GM12892 (cell line): Measurements from ENCODE around the gene RFTN1.

Source experiments
- DNase-seq: peaks from one replicate; pipeline ENCODE4 v3.0.0; 2011; ENCODE audit not compliant: insufficient read length
- FAIRE-seq: peaks from 2 replicates; lab custom pipeline; 2011; peaks lifted over from hg19 to GRCh38; lab: Jason Lieb, UNC
- POLR2A ChIP-seq: IDR thresholded peaks from 2 replicates; pipeline ENCODE4 v1.6.1; 2011; ENCODE audit warnings: low read depth, low read length, control low read depth
- POLR2AphosphoS5 ChIP-seq: IDR thresholded peaks from 2 replicates; pipeline ENCODE4 v1.6.1; 2011; ENCODE audit warnings: low read depth, low read length, control low read depth
- TAF1 ChIP-seq: IDR thresholded peaks from 2 replicates; pipeline ENCODE4 v1.6.1; 2011; ENCODE audit warnings: low read depth, mild to moderate bottlenecking, control low read depth, low read length, borderline replicate concordance

The RFTN1 gene

DNA sequence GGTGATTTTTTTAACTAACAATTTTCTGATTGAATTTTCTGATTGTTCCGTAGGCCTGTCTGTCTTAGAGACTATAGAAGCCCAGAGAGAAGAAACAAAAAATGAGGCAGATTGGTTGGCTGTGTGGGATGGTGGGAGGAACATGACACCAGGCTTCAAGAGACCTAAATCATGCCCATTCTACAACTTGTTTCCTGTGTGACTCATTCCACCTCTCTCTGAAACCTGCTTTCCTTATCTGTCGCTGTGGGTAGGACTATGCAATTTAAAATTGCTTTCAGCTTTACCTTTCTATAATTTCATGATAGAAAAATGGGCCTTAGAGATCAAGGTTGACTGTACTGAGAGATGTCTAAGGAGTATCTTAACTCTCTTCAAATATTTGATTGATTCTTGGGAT lies 203.9 kb downstream of the RFTN1 start:
- DNase-seq (no peak), FAIRE-seq (peak; percentile 76)
- TF ChIP-seq POLR2A (peak; percentile 42), TAF1 (no peak), POLR2AphosphoS5 (peak; percentile 80)

DNA sequence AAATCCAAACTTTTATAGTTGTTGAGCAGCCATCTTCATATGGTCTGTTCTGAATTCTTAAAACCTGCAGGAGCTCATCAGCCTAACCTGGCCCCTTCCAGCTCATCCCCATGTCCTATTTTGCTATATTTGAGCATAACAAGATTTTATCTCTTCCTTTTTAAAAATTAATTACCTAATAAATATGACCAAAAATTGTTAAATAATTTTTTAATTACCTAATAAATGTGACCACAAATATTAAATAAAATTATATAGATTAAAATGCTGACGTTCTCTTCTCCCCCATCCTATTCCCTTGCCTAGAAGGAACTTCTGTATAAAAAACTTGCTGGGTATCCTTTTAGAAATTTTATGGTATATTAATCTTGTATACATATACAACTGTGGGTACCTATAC lies 204.8 kb downstream of the RFTN1 start:
- FAIRE-seq (no peak), DNase-seq (no peak)
- TF ChIP-seq POLR2AphosphoS5 (0 out of 2 replicates have a peak, but pooled peaks have one; percentile 9), TAF1 (no peak), POLR2A (no peak)

DNA sequence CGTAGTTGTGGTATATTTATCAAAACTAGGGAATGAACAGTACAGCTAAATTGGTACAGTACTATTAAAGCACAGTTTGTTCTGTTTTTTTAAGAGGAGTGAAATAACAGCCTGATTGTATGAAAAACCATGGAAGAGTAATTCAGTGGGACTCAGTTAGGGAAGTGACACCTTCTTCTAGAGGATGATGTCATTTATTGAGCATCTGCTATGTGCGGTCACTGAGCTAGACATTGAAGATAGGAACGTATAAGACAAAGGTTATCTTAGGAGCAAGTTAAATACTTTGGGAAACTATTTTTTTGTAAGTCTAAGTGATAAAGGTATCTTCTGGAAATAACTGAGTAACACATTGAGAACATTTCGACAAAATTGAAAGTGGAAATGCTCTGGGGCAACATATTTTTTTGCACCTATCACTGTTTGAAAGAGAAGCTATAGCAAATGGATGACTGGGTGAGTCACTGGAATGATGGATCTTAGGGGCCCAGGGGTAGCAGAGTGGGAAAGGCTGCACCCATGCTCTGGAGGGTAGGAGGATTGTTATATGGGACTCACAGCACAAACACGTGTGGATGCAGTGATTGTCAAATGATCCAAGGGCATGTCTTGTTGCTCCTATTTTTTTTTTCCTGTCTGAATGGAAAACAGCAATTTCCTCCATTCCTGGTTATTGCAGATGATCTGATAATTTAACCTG lies 205.5 kb downstream of the RFTN1 start:
- FAIRE-seq (no peak), DNase-seq (no peak)
- TF ChIP-seq POLR2A (peak; percentile 61), TAF1 (no peak), POLR2AphosphoS5 (peak; percentile 64; the same call in 1 of the 2 replicates)

DNA sequence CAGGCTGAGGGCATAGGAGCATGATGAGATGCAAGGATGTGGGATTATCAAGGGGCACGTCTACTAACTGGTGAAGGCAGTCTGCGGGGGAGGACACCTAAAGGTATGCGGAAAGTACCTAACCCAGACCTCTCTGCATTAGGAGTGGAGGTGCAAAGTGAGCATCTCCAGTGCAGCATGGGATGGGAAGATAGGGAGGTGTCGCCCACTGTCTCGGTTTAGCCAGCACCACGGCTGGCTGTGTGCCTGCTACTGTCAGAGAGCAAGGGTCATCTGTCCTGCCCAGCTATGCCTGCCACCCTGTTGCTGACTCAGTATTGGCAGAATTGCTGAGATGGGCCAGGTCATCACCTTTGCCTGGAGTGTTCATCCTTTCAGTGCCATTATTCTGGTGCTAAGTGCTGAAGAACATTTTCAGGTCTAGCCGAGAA lies 208.4 kb downstream of the RFTN1 start:
- FAIRE-seq = no peak
- TF ChIP-seq TAF1 = no peak
- peak; percentile 77 for TF ChIP-seq POLR2A
- peak; percentile 89 for TF ChIP-seq POLR2AphosphoS5
- no peak for DNase-seq

DNA sequence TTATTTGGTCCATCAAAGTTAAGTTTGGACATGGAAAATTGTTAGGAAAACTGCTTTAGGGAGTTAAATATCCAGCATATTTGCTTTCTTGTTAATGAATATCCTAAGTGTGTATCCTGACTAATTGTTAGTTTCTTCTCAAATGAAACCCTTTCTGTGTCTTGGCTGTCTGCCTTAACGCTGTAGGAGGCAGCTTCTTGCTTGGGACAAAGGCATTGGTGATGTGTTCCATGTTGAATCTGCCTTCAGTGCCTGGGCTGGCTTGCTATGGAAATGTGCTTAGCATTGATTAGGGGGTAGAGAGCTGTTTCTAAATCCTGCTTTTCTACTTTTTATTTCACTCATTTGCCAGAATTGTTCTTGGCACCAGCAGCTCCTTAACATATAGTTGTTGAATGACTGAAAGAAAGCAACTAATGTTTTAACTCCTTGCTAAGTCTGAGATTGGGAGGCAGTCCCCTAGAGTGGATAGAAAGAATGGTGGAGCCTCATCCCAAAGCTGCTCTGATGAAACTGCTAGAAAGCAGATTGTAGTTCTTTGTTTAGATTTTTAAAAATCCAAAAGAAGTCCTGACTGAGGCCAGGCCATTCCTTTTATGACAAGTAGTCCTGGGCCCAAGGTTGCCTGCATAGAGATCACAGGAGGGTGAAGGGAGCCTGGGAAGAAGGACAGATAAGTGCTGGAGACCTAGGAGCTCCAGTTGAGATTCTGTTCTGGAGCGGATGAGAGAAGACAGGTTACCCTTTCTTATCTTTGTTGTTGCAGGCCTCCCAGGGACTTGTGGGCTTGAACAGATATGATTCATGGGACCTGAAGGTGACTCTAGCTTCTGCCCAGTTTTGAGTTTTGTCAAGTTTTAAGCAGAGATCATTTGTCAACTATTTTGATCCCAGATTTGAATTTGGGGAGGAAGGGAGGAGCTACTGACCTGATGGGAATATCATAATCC lies 209.2 kb downstream of the RFTN1 start:
- DNase-seq (no peak), FAIRE-seq (no peak)
- TF ChIP-seq POLR2AphosphoS5 (0 out of 2 replicates have a peak, but pooled peaks have one; percentile 6), POLR2A (no peak), TAF1 (no peak)

DNA sequence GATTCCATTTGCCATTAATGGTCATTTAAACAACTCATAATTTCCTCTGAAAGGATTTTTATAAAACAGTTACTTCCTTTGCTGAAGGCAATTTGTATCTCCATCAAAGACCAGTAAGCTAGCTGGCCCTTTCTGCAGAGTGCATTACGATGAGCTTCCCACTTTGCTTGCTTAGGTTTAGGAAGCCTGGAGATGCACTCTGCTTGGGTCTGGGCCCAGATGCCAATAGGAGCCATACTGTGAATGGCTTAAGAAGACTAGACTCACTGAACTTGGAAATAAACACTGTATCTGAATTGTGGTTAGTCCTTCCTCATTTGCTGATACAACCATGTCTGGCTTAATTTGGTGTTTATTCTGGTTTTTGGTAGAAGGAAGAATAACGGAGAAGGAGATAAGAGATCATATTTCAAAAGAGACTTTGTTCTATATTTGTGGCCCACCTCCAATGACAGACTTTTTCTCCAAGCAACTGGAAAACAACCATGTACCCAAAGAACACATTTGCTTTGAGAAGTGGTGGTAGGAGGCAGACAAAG lies 210.4 kb downstream of the RFTN1 start:
- no peak for TF ChIP-seq POLR2AphosphoS5
- peak; percentile 31; the same call in 1 of the 2 replicates for TF ChIP-seq POLR2A
- TF ChIP-seq TAF1 = no peak
- DNase-seq (no peak), FAIRE-seq (no peak)

DNA sequence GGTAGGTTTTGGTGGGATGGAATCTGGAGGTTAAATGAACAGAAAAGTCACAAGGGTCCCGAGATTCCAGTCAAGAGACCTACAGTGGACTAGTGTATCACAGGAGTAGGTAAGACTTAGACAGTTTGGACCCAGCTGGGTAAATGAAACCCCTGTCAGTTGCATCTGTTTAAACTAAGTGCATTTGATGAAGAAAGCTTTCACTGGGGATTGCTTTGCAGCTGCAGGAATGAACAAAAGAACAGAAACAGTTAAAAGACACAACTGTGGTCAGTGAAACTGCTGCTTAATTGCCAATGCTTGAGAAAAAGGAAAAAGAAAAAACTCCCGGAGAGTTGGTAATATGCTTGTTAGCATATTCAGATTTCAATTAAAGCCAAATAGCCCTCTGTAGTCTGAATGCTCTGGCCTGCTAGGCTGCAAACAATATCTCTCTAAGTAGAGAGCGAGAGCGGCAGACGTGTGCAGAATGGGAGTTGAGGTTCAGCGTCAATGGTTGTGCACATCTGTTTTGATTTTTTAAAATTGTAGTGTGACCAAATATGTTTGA lies 211.3 kb downstream of the RFTN1 start:
- FAIRE-seq (no peak), DNase-seq (no peak)
- TF ChIP-seq POLR2AphosphoS5 (peak; percentile 69), POLR2A (no peak)

DNA sequence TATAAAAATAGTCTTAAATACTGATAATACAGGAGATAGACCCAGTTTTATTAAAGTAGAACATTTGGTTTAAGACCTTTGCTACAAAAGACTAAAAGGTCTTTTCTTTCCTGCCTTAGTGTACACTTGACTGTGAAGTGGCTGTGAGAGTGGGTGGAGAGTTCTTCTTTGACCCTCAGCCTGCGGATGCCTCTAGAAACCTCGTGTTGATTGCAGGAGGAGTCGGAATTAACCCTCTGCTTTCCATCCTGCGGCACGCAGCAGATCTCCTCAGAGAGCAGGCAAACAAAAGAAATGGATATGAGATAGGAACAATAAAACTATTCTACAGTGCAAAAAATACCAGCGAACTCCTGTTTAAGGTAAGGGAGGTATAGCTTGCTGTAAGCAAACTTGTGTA lies 212.0 kb downstream of the RFTN1 start:
- no peak for TF ChIP-seq TAF1
- no peak for TF ChIP-seq POLR2AphosphoS5
- TF ChIP-seq POLR2A = no peak
- DNase-seq (no peak), FAIRE-seq (no peak)

DNA sequence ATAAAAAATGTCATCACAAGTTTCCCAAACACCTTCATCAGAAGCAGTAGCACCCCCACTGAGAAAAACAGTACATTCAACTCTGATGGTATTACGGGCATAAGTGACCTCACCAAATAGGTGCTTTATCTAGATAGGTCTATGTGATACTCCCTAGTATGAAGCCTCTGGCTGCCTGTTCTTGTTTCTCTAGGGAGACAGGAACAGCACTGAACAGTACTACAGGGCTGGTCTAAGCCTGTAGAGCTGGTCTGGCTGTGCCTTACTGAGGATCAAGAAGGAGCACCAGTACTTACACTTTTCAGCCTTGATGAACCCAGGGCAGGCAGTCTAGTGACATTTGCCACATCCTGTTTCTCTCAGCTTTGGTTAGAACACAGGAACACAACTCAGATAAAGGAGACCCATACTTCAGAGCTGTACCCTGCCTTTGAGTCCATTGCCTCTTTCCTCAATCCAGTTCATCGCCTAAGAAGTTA lies 212.6 kb downstream of the RFTN1 start:
- TF ChIP-seq TAF1 (no peak), POLR2AphosphoS5 (no peak), POLR2A (no peak)
- DNase-seq = no peak
- peak; percentile 92 for FAIRE-seq

DNA sequence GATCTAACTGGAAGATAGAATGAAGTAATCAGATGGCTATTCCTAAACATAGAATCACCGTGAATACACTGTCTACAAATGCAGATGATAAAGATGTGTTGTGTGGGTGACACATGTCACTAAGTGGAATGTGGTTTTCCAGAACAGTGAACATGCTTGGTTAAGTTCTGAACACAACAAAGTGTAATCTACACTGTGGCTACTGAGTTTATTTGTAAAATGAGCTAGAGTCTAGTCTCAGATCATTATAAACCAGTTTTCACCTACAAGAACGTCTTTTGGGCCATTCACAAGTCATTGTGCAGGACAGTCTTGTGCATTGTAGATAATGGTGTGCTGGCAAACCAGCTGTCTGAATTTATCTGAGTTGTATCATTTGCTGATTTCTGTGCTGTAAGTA lies 213.2 kb downstream of the RFTN1 start:
- peak; percentile 78 for FAIRE-seq
- TF ChIP-seq TAF1 = no peak
- no peak for TF ChIP-seq POLR2A
- no peak for TF ChIP-seq POLR2AphosphoS5

DNA sequence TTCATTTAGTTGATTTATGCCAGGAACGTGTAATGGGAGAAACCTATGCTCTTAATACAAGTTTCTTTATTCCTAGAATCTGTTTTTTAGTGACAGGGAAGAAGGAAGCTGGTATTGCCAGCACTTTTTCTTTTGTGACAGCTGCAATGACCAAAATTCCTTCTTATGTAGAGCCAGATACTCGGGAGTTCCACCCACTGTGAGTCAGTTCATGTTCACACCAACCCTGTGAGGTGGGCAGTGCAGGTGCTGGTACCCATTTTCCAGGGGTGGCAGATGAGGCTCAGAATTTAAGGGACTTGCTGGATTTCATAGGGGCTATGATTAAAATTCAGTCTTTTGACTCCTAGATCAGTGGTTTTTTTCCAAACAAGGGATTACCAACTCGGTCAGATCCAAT lies 213.8 kb downstream of the RFTN1 start:
- DNase-seq = no peak
- FAIRE-seq = no peak

More for the DNA sequence above, 213.2 kb downstream of the RFTN1 start:
- DNase-seq = no peak

DNA sequence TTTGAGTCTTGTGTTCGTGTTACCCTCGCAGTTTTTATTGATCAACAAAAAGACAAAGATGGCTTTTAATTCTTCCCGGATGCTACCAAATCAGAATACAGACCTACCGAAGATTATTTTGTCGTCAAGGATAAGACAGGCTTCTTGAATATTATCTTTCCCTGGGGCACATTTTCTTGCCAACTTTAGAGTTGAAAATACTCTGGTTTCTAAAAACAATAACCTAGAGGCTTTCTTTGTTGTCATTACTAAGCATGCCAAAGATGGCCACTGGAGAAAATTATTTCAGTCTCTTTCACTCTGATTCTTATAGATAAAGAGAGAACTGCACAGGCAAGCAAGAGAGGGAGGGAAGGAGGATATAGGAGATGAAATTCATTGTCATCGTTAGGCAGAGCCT lies 214.6 kb downstream of the RFTN1 start:
- FAIRE-seq (no peak), DNase-seq (no peak)
- TF ChIP-seq POLR2AphosphoS5 = no peak
- no peak for TF ChIP-seq TAF1
- TF ChIP-seq POLR2A = no peak

More for the DNA sequence above, 213.8 kb downstream of the RFTN1 start:
- TF ChIP-seq POLR2AphosphoS5 (no peak), POLR2A (no peak), TAF1 (no peak)
